Rectal smooth muscle tissue (tissue), 1 donor: ENCODE measurements around the gene KATNBL1.
"Not testable (repeated sequence)": the region's sequence is repeated elsewhere in the genome, so short reads cannot be mapped to it uniquely, and the experiment has no call there.

Source experiments
- H3K27ac ChIP-seq: one replicate; pipeline ENCODE4 v1.7.0; 2013; ENCODE audit warnings: low read depth, low read length, inconsistent platforms
- H3K27me3 ChIP-seq: one replicate; pipeline ENCODE4 v1.7.0; 2013; ENCODE audit warnings: low read length; ENCODE audit not compliant: control insufficient read depth, insufficient read depth
- H3K36me3 ChIP-seq: one replicate; pipeline ENCODE4 v1.7.0; 2013; ENCODE audit warnings: low read length; ENCODE audit not compliant: control insufficient read depth, insufficient read depth
- H3K4me1 ChIP-seq: one replicate; pipeline ENCODE4 v1.7.0; 2013; ENCODE audit warnings: low read length; ENCODE audit not compliant: control insufficient read depth, insufficient read depth
- H3K4me3 ChIP-seq: one replicate; pipeline ENCODE4 v1.7.0; 2013; ENCODE audit warnings: low read length
- H3K9ac ChIP-seq: one replicate; pipeline ENCODE4 v1.7.0; 2013; ENCODE audit warnings: low read length

Gene KATNBL1

DNA sequence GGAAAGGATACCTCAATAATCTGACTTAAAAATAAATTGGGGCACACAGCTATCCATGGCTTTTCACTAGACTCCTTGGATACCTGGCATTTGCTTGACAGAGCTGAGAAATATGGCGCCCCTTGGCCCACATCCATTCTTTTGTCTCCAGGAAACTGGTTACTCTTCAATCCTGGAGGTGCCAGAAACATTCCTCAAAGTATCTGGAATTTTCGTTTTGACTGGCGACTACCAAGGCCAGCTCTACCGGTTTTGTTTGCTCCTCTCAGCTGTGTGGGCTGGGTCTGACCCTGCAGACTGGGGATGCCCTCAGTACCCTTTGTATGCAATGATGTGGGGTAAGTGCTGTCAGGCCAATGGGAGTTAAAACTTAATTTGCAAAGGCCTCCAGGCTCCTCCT is 27.0 kb downstream of the KATNBL1 start:
- H3K27me3 ChIP-seq: no peaks in the 10 kb centered on the region
- no peak overlapping the region for H3K9ac ChIP-seq
- no peak overlapping the region for H3K27ac ChIP-seq
- no peak overlapping the region for H3K4me3 ChIP-seq
- no peaks in the 10 kb centered on the region for H3K36me3 ChIP-seq
- H3K4me1 ChIP-seq: no peaks in the 10 kb centered on the region

DNA sequence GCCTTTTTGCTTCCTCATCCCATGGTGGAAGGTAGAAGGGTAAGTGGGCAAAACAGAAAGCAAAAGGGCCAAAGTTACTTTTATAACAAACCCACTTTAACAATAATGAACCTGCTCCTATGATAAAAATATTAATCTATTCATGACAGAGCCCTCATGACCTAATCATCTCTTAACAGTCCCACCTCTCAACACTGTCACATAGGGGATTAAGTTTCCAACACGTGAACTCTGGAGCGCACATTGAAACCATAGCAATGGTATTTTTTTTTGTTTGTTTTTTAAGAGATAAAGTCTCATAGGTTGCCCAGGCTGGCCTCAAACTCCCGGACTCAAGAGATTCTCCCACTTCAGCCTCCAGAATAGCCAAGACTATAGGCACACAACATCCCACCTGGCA is 30.7 kb downstream of the KATNBL1 start:
- H3K9ac ChIP-seq: no peak overlapping the region
- no peaks in the 10 kb centered on the region for H3K4me1 ChIP-seq
- H3K27me3 ChIP-seq: no peaks in the 10 kb centered on the region
- H3K36me3 ChIP-seq: no peaks in the 10 kb centered on the region
- H3K4me3 ChIP-seq: no peak overlapping the region
- no peak overlapping the region for H3K27ac ChIP-seq

DNA sequence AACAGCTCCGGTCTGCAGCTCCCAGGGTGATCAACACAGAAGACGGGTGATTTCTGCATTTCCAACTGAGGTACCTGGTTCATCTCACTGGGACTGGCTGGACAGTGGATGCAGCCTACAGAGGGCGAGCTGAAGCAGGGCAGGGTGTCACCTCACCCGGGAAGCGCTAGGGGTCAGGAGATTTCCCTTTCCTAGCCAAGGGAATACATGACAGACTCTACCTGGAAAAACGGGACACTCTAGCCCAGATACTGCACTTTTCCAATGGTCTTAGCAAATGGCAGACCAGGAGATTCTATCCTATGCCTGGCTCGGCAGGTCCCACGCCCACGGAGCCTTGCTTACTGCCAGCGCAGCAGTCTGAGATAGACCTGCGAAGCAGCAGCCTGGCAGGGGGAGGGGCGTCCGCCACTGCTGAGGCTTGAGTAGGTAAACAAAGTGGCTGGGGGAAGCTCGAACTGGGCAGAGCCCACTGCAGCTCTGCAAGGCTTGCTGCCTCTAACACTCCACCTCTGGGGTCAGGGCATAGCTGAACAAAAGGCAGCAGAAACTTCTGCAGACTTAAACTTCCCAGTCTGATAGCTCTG is 43.8 kb downstream of the KATNBL1 start:
- not testable (repeated sequence) for H3K9ac ChIP-seq, H3K4me1 ChIP-seq, H3K36me3 ChIP-seq, H3K4me3 ChIP-seq, H3K27me3 ChIP-seq, H3K27ac ChIP-seq

DNA sequence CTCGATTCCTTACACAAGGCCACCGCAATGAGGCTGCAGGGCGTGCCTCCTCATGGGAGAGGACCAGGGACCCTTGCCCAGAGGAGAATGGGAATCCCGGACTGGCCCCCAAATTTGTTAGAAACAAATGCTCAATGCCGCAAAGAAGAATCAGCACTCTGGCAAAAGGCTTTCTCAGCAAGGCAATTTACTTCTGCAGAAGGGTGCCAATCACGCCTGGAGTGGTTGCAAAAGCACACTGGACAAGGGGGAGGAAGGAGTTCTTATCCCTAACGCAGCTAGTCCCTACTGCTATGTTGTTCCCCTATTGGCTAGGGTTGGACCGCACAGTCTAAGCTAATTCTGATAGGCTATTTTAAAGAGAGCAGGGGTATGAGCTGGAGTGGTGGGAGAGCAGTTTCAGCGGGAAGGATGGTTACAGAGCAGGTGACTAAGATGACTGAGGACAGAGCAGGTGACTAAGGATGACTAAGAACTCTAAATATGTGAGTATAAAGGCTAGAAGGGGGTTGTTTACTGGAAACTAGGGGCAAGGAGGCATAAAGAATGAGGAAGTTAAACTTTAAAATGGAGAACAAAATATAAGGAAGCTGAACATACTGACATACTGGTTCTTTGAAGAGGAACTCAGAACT is 48.5 kb downstream of the KATNBL1 start:
- Histone ChIP-seq H3K9ac (no peak overlapping the region), H3K36me3 (peaks cover 10% of the 10 kb centered on the region), H3K4me1 (no peaks in the 10 kb centered on the region), H3K4me3 (no peak overlapping the region), H3K27me3 (no peaks in the 10 kb centered on the region), H3K27ac (no peak overlapping the region)

DNA sequence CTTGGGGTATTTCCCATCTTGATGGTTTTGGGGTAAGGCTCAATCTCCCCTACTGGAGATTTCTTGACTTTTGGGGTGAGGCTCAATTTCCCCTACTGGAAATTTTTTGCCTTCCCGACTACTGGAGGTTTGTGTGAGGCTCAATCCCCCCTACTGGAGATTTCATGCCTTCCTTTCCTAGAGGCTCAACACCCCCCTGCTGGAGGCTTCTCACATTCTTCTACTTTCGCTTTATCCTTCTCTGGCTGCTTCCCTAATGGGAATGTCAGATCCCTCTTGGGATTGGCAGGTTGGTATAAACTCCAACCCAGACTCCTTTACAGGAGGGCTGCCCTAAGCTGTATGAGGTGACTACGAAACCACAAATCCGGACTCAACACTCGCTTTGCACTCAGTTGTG is 49.2 kb downstream of the KATNBL1 start:
- H3K4me1 ChIP-seq: no peaks in the 10 kb centered on the region
- no peaks in the 10 kb centered on the region for H3K27me3 ChIP-seq
- H3K27ac ChIP-seq: no peak overlapping the region
- H3K36me3 ChIP-seq: peaks cover 10% of the 10 kb centered on the region
- no peak overlapping the region for H3K9ac ChIP-seq
- H3K4me3 ChIP-seq: no peak overlapping the region

DNA sequence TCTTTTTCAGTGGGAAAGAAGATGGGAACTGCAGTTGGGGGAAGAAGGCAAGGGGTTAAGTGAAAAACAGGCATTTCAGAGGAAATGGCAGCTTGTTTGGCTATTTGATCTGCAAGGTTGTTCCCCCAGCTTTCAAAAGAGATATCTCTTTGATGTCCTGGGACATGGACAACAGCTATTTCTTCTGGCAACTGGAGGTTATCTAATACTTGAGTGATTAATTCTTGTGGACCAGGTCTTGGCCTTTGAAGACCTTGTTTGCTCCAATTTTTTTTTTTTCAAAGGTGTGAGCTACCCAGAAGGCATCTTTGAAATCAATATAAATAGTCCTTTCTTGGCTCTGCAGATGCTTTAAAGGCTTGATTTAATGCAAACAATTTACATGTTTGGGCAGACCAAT is 51.5 kb downstream of the KATNBL1 start:
- Histone ChIP-seq H3K4me3 (no peak overlapping the region), H3K36me3 (peaks cover 18% of the 10 kb centered on the region), H3K4me1 (no peaks in the 10 kb centered on the region), H3K27me3 (no peaks in the 10 kb centered on the region), H3K27ac (no peak overlapping the region), H3K9ac (no peak overlapping the region)

DNA sequence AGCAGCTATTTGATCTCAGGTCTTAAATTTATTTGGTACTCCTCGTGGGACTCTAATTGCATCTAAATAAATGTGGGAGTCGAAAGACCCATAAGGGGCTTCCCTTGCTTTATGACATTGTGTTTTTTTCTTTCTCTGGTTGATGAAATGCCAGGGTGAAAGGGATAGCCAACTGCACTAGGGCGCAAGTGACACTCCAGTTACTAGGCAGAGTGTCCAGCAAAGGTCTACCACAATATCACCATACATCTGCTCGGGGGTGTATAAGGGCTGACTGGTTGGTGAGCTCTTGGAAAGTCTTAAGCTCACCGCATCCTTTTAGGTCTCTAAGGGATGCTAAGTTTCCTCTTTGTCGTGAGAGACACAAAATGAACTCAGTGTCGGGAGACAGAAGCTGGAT is 54.0 kb downstream of the KATNBL1 start:
- Histone ChIP-seq H3K9ac (no peak overlapping the region), H3K4me1 (no peaks in the 10 kb centered on the region), H3K36me3 (peaks cover 15% of the 10 kb centered on the region), H3K27ac (no peak overlapping the region), H3K27me3 (no peaks in the 10 kb centered on the region), H3K4me3 (no peak overlapping the region)

DNA sequence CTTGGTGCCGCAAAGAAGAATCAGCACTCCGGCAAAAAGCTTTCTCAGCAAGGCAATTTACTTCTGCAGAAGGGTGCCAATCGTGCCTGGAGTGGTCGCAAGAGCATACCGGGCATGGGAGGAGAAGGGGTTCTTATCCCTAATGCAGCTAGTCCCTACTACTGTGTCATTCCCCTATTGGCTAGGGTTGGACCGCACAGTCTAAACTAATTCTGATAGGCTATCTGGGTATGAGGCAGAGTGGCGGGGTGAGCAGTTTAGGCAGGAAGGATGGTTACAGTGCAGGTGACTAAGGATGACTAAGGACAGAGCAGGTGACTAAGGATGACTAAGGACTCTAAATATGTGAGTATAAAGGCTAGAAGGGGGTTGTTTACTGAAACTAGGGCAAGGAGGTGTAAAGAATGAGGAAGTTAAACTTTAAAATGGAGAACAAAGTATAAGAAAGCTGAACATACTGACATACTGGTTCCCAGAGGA is 55.1 kb downstream of the KATNBL1 start:
- Histone ChIP-seq H3K4me1 (no peaks in the 10 kb centered on the region), H3K36me3 (peaks cover 11% of the 10 kb centered on the region), H3K4me3 (no peak overlapping the region), H3K27me3 (no peaks in the 10 kb centered on the region), H3K9ac (no peak overlapping the region), H3K27ac (no peak overlapping the region)

DNA sequence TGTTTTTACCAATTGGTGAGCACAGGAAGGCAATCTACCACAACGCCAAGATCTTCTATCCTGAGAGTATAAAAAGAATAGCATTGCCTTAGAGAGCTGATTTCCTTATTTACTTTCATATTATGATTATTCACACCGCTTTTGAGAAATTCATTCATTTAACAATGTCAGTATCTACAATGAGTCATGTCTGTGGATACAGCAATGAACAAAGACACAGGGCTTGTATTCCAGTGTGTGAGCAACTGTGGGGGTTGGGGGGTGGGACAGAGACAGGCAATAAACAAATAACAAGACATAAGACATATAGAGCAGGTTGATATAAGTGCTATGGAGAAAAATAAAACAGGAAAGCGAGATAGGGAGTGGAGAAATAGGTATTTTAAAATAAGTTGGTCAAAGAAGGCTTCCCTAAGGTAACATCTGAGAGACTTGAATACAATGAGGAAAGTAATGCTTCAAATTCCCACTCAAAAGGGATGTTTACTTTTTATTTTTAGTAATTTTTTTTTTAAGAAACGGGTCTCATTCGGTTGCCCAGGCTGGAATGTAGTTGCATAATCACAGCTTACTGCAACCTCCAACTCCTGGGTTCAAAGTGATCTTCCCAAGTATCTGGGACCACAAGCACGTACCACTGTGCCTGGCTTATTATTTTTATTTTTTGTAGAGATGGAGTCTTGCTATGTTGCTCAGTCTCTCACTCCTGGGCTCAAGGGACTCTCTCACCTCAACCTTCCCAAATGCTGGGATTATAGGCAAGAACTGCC is 62.3 kb downstream of the KATNBL1 start:
- Histone ChIP-seq H3K27me3 (no peaks in the 10 kb centered on the region), H3K27ac (no peak overlapping the region), H3K36me3 (peaks cover 4% of the 10 kb centered on the region), H3K9ac (no peak overlapping the region), H3K4me3 (no peak overlapping the region), H3K4me1 (no peaks in the 10 kb centered on the region)

DNA sequence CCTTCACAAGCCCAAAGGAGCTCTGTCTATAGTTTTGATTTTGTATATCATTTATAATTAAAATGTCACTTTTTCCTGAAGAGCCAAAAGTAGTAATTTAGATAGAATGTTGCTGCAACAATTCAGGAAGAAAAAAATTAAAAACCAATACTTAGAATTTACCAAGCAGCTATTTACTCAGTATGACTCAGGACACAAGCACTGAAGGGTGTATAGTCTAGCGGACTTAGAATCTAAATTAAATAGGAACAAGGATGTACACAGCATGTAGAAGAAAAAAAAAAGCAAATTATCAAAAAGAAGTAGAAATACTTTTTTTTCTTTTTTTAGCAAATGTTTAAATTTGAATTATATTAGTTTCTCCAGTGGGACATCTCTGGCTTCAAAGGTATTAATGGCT is 76.4 kb downstream of the KATNBL1 start:
- Histone ChIP-seq H3K27me3 (no peaks in the 10 kb centered on the region), H3K27ac (no peak overlapping the region), H3K36me3 (no peaks in the 10 kb centered on the region), H3K9ac (no peak overlapping the region), H3K4me3 (no peak overlapping the region), H3K4me1 (no peaks in the 10 kb centered on the region)

DNA sequence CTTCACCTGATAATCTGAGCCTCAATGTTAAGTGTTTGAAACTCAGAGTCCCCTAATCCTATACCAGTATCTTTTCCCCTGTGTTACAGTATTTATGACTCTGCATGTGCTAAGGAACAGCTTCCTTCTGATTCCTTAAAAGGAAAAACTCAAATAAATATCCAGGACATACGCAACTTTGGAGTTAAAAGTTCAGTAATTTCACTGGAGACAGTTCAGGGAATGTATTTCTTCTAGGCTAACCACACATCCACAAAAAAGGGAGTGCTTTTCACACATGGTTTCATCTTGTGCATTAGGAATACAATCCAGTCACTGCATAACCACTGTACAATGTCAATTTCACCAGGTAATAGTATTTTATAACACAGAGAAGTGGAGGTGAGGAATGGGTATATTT is 77.0 kb downstream of the KATNBL1 start:
- no peaks in the 10 kb centered on the region for H3K36me3 ChIP-seq
- no peak overlapping the region for H3K4me3 ChIP-seq
- H3K9ac ChIP-seq: no peak overlapping the region
- H3K27me3 ChIP-seq: no peaks in the 10 kb centered on the region
- H3K4me1 ChIP-seq: no peaks in the 10 kb centered on the region
- no peak overlapping the region for H3K27ac ChIP-seq

DNA sequence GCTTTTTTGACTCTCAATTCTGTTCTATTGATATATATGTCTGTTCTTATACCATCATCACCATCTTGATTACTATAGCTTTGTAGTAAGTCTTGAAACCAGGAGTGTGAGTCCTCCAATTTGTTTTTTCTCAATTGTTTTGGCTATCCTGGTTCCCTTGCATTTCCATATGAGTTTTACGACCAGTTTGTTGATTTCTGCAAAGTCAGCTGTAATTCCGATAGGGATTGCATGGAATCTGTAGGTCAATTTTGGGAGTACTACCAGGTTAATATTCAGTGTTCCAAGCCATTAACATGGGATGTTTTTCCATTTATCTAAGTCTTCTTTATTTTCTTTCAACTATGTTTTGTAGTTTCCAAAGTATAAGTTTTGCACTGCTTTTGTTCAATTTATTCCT is 81.0 kb downstream of the KATNBL1 start:
- no peak overlapping the region for H3K27ac ChIP-seq
- no peaks in the 10 kb centered on the region for H3K36me3 ChIP-seq
- H3K4me3 ChIP-seq: no peak overlapping the region
- no peaks in the 10 kb centered on the region for H3K4me1 ChIP-seq
- H3K27me3 ChIP-seq: no peaks in the 10 kb centered on the region
- no peak overlapping the region for H3K9ac ChIP-seq

DNA sequence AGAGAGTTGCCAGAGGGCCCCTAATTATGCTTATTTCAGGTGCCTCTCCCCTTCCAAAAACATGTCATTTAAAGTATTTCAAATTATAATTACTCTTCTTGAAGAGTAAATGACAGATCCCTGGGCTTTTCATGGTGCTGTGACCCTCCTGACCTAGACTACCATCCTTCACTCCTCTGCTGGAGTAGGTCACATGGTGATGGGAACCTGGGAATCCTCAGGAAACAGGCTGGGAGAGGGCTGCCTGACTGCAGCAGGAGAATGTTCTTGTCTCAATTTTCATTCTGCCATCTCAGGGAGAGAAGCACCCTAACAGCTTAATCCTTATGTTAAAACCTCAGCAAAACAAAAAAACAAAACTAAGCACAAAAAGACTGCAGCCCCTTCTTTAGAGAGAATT is 83.4 kb downstream of the KATNBL1 start:
- H3K4me1 ChIP-seq: no peaks in the 10 kb centered on the region
- no peak overlapping the region for H3K27ac ChIP-seq
- no peaks in the 10 kb centered on the region for H3K36me3 ChIP-seq

More for the DNA sequence above, 83.4 kb downstream of the KATNBL1 start:
- no peaks in the 10 kb centered on the region for H3K27me3 ChIP-seq
- H3K9ac ChIP-seq: no peak overlapping the region
- H3K4me3 ChIP-seq: no peak overlapping the region
